Trophoblast cell (in vitro differentiated cells and primary cell): Measurements from ENCODE around the gene PRMT3.

ENCODE experiments used
- DNase-seq, 2 donors: peaks; one replicate each; pipeline ENCODE4 v3.0.0-alpha.2; 2016
- H2AFZ ChIP-seq: 2 replicates; pipeline ENCODE4 v1.6.1; 2013; ENCODE audit warnings: low read length, moderate library complexity, mild to moderate bottlenecking; ENCODE audit not compliant: insufficient read depth, poor library complexity
- H2AK5ac ChIP-seq: 2 replicates; pipeline ENCODE4 v1.6.1; 2013; ENCODE audit warnings: mild to moderate bottlenecking, low read length
- H2BK120ac ChIP-seq: 2 replicates; pipeline ENCODE4 v1.6.1; 2013; ENCODE audit warnings: low read length, mild to moderate bottlenecking, moderate library complexity; ENCODE audit not compliant: insufficient read depth, poor library complexity
- H2BK12ac ChIP-seq: 2 replicates; pipeline ENCODE4 v1.6.1; 2013; ENCODE audit warnings: mild to moderate bottlenecking, low read length, moderate library complexity
- H2BK5ac ChIP-seq: 2 replicates; pipeline ENCODE4 v1.6.1; 2013; ENCODE audit warnings: low read length, low read depth, moderate library complexity, mild to moderate bottlenecking; ENCODE audit not compliant: poor library complexity
- H3K14ac ChIP-seq: 2 replicates; pipeline ENCODE4 v1.6.1; 2013; ENCODE audit warnings: mild to moderate bottlenecking, low read length
- H3K18ac ChIP-seq: 2 replicates; pipeline ENCODE4 v1.6.1; 2013; ENCODE audit warnings: mild to moderate bottlenecking, low read length
- H3K23ac ChIP-seq: 2 replicates; pipeline ENCODE4 v1.6.1; 2013; ENCODE audit warnings: low read length
- H3K27ac ChIP-seq: 2 replicates; pipeline ENCODE4 v1.5.1; 2013; ENCODE audit warnings: low read depth, mild to moderate bottlenecking, inconsistent platforms, low read length, moderate library complexity
- H3K27me3 ChIP-seq: 2 replicates; pipeline ENCODE4 v1.6.1; 2013; ENCODE audit warnings: inconsistent platforms, mild to moderate bottlenecking, low read length, moderate library complexity; ENCODE audit not compliant: insufficient read depth
- H3K36me3 ChIP-seq, 2 experiments: 1 replicate in 1 of 2; 2 replicates in 1 of 2; pipeline ENCODE4 v1.6.1; 2013; ENCODE audit warnings: low read length in 2 of 2, mild to moderate bottlenecking in 2 of 2, moderate library complexity in 1 of 2; ENCODE audit not compliant: insufficient read depth in 2 of 2, control insufficient read depth in 1 of 2
- H3K4ac ChIP-seq: 2 replicates; pipeline ENCODE4 v1.6.1; 2013; ENCODE audit warnings: low read depth, mild to moderate bottlenecking, low read length, moderate library complexity
- H3K4me1 ChIP-seq, 2 experiments: 1 replicate in 1 of 2; 2 replicates in 1 of 2; pipeline ENCODE4 v1.6.1; 2013; ENCODE audit warnings: low read length in 2 of 2, mild to moderate bottlenecking in 2 of 2, moderate library complexity in 1 of 2; ENCODE audit not compliant: insufficient read depth in 2 of 2, control insufficient read depth in 1 of 2
- H3K4me2 ChIP-seq: 2 replicates; pipeline ENCODE4 v1.6.1; 2013; ENCODE audit warnings: inconsistent platforms, mild to moderate bottlenecking, low read length, moderate library complexity
- H3K4me3 ChIP-seq: 2 replicates; pipeline ENCODE4 v1.5.1; 2013; ENCODE audit warnings: mild to moderate bottlenecking, low read depth, low read length, inconsistent platforms
- H3K79me1 ChIP-seq: one replicate; pipeline ENCODE4 v1.6.1; 2013; ENCODE audit warnings: low read length
- H3K79me2 ChIP-seq: 2 replicates; pipeline ENCODE4 v1.6.1; 2013; ENCODE audit warnings: low read length, mild to moderate bottlenecking; ENCODE audit not compliant: control insufficient read depth, insufficient read depth, poor library complexity
- H3K9ac ChIP-seq: 2 replicates; pipeline ENCODE4 v1.6.1; 2013; ENCODE audit warnings: mild to moderate bottlenecking, low read length
- H3K9me3 ChIP-seq: 2 replicates; pipeline ENCODE4 v1.6.1; 2013; ENCODE audit warnings: low read depth, mild to moderate bottlenecking, control low read depth, inconsistent platforms, low read length; ENCODE audit not compliant: insufficient read depth
- H4K12ac ChIP-seq: 2 replicates; pipeline ENCODE4 v1.6.1; 2013; ENCODE audit warnings: low read depth, mild to moderate bottlenecking, low read length, moderate library complexity
- H4K8ac ChIP-seq: 2 replicates; pipeline ENCODE4 v1.6.1; 2013; ENCODE audit warnings: low read depth, mild to moderate bottlenecking, low read length, moderate library complexity
- H4K91ac ChIP-seq: one replicate; pipeline ENCODE4 v1.6.1; 2013; ENCODE audit warnings: low read depth, mild to moderate bottlenecking, low read length, moderate library complexity
- WGBS: extraction: QIAGEN DNeasy Blood & Tissue Kit; methylation state at CpG from one replicate; pipeline ENCODE4 v1.1.7; 2013; ENCODE audit warnings: missing lambda C conversion rate; ENCODE audit not compliant: insufficient read length, insufficient coverage; ENCODE audit errors: extremely low coverage; 5-methylcytosine and 5-hydroxymethylcytosine counted together

Gene PRMT3

DNA sequence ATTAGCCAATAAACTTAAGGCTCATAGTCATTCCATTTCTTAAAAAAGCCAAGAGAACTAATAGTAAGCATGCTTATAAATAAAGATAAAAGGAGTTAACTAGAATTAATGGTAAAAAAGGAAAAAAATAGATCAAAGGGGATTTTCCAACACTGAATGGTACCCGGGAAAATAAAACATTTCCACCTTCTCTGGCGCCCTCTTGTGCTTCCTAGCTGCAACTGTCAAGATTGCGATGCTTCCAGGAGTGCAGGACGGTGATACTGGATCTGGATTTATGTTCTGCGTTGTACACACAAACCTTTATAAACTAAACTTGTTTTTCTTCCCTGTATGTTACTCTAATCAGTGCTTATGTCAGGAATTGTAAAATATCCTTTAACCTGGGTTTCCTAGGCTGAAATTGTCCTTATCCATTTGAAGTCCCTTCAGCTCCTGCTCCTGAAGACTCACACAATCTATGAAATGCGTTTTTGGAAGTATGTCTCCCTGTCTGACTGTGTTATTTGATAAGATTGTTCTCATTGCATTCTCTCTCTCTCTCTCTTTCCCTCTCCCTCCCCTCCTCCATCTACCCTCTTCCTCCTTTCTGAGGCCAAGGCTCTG lies 33.6 kb upstream of the PRMT3 start:
- no peak overlapping the region for H2BK120ac ChIP-seq
- no peaks in the 10 kb centered on the region for H3K79me1 ChIP-seq

GRCh38 chr11:20355221-20356219 lies 32.0 kb upstream of the PRMT3 start:
- Histone ChIP-seq H3K27me3 (no peaks in the 10 kb centered on the region), H2AFZ (no peak overlapping the region), H3K79me2 (no peaks in the 10 kb centered on the region), H3K9me3 (no peaks in the 10 kb centered on the region), H2BK12ac (no peak overlapping the region), H3K4me3 (no peak overlapping the region), H2AK5ac (no peak overlapping the region), H4K91ac (no peak overlapping the region), H2BK5ac (no peak overlapping the region), H4K8ac (no peak overlapping the region), H3K4me1 (peaks cover 0 to 2% of the 10 kb centered on the region in 2 experiments), H2BK120ac (no peak overlapping the region), H3K79me1 (no peaks in the 10 kb centered on the region), H3K36me3 (no peaks in the 10 kb centered on the region), H3K23ac (no peak overlapping the region), H3K27ac (no peak overlapping the region), H3K4ac (no peak overlapping the region), H3K18ac (no peak overlapping the region), H3K14ac (no peak overlapping the region), H3K4me2 (no peak overlapping the region), H3K9ac (no peak overlapping the region), H4K12ac (no peak overlapping the region)
- DNase-seq: peak; percentile 19 to 70
- no CpG with 5 or more reads among the region's 12 CpGs for WGBS

More for the DNA sequence above, 33.6 kb upstream of the PRMT3 start:
- H3K79me2 ChIP-seq: no peaks in the 10 kb centered on the region
- H3K4me3 ChIP-seq: no peak overlapping the region
- H2BK12ac ChIP-seq: no peak overlapping the region
- H2AFZ ChIP-seq: no peak overlapping the region
- no peaks in the 10 kb centered on the region for H3K9me3 ChIP-seq
- no peak overlapping the region for H3K4me2 ChIP-seq
- no peak overlapping the region for H3K9ac ChIP-seq
- no peak overlapping the region for H3K18ac ChIP-seq
- no peak overlapping the region for H4K91ac ChIP-seq
- no peak overlapping the region for H4K8ac ChIP-seq
- no peaks in the 10 kb centered on the region for H3K36me3 ChIP-seq
- H3K23ac ChIP-seq: no peak overlapping the region
- H3K4me1 ChIP-seq: peaks cover 0 to 2% of the 10 kb centered on the region in 2 experiments
- peak in 1 of 2 donors; percentile 78 for DNase-seq
- H3K27me3 ChIP-seq: no peaks in the 10 kb centered on the region
- no peak overlapping the region for H3K4ac ChIP-seq
- H3K14ac ChIP-seq: no peak overlapping the region
- H4K12ac ChIP-seq: no peak overlapping the region
- H2AK5ac ChIP-seq: no peak overlapping the region
- H2BK5ac ChIP-seq: no peak overlapping the region
- no CpG with 5 or more reads among the region's 6 CpGs for WGBS
- H3K27ac ChIP-seq: no peak overlapping the region

GRCh38 chr11:20357150-20357549 lies 30.4 kb upstream of the PRMT3 start:
- Histone ChIP-seq H3K36me3 (no peaks in the 10 kb centered on the region), H2BK12ac (no peak overlapping the region)

GRCh38 chr11:20360650-20361049 lies 26.9 kb upstream of the PRMT3 start:
- Histone ChIP-seq H3K79me1 (peaks cover 12% of the 10 kb centered on the region), H3K14ac (no peak overlapping the region), H2BK5ac (no peak overlapping the region), H3K4me3 (no peak overlapping the region), H3K36me3 (no peaks in the 10 kb centered on the region), H3K27ac (no peak overlapping the region), H3K27me3 (no peaks in the 10 kb centered on the region), H2BK120ac (no peak overlapping the region), H3K4me1 (peaks cover 4% of the 10 kb centered on the region in 2 experiments), H3K79me2 (peaks cover 3% of the 10 kb centered on the region), H3K4me2 (no peak overlapping the region), H2BK12ac (no peak overlapping the region), H3K9me3 (no peaks in the 10 kb centered on the region), H4K12ac (no peak overlapping the region), H2AFZ (no peak overlapping the region), H2AK5ac (no peak overlapping the region), H3K9ac (no peak overlapping the region), H4K8ac (no peak overlapping the region), H3K23ac (no peak overlapping the region), H3K4ac (no peak overlapping the region), H3K18ac (no peak overlapping the region), H4K91ac (no peak overlapping the region)
- peak; percentile 12 to 70 for DNase-seq
- WGBS: no CpG with 5 or more reads among the region's 7 CpGs

More at GRCh38 chr11:20357150-20357549, 30.4 kb upstream of the PRMT3 start:
- no peak overlapping the region for H2BK5ac ChIP-seq
- no peaks in the 10 kb centered on the region for H3K9me3 ChIP-seq
- H4K8ac ChIP-seq: no peak overlapping the region
- DNase-seq: no peak
- H3K9ac ChIP-seq: no peak overlapping the region
- H3K14ac ChIP-seq: no peak overlapping the region
- H3K27me3 ChIP-seq: no peaks in the 10 kb centered on the region
- no peak overlapping the region for H3K18ac ChIP-seq
- no peak overlapping the region for H2BK120ac ChIP-seq
- no peaks in the 10 kb centered on the region for H3K79me1 ChIP-seq
- no peaks in the 10 kb centered on the region for H3K79me2 ChIP-seq
- no peak overlapping the region for H2AFZ ChIP-seq
- no peak overlapping the region for H3K4me3 ChIP-seq
- no peak overlapping the region for H4K12ac ChIP-seq
- no peak overlapping the region for H4K91ac ChIP-seq
- H3K4ac ChIP-seq: no peak overlapping the region
- H3K23ac ChIP-seq: no peak overlapping the region
- no peak overlapping the region for H2AK5ac ChIP-seq
- no CpG with 5 or more reads among the region's 1 CpG for WGBS
- H3K4me2 ChIP-seq: no peak overlapping the region
- no peaks in the 10 kb centered on the region for H3K4me1 ChIP-seq
- H3K27ac ChIP-seq: no peak overlapping the region
